ENCODE measurements around the gene ICAM2.
"Not testable (repeated sequence)": the region's sequence is repeated elsewhere in the genome, so short reads cannot be mapped to it uniquely, and the experiment has no call there.

The ICAM2 gene

GRCh38 chr17:64032081-64032480 is 11.6 kb upstream of the ICAM2 start:
- no peak for DNase-seq (ENCODE audit: extremely low spot score)
- TF ChIP-seq SP1 (IDR thresholded peaks at IDR 0.05) (no peak), LEF1 (IDR thresholded peaks at IDR 0.05; ENCODE audit: borderline replicate concordance) (no peak), FOXA1 (IDR thresholded peaks at IDR 0.05) (no peak), L3MBTL2 (conservative IDR thresholded peaks at IDR 0.05) (no peak), ZNF384 (IDR thresholded peaks at IDR 0.05) (no peak), PKNOX1 (IDR thresholded peaks at IDR 0.05) (no peak), HDGF (IDR thresholded peaks at IDR 0.05; ENCODE audit: borderline replicate concordance) (no peak), NFRKB (IDR thresholded peaks at IDR 0.05) (no peak), FOXM1 (IDR thresholded peaks at IDR 0.05; ENCODE audit: borderline replicate concordance) (no peak), TARDBP (IDR thresholded peaks at IDR 0.05) (no peak)
- ChIA-PET CTCF (interaction anchor here (0.6 to 8.4 kb wide), 2 partner anchors 71 to 101 kb away, joined by 3 to 106 read pairs; no protein-coding TSS in a partner anchor), POLR2A (interaction anchor here (0.6 kb wide), 1 partner anchor 640 kb away, joined by 3 read pairs; no protein-coding TSS in a partner anchor)

GRCh38 chr17:64028874-64029464 is 8.5 kb upstream of the ICAM2 start:
- TF ChIP-seq PKNOX1 (IDR thresholded peaks at IDR 0.05) (no peak), NFRKB (IDR thresholded peaks at IDR 0.05) (no peak), FOXM1 (IDR thresholded peaks at IDR 0.05; ENCODE audit: borderline replicate concordance) (no peak), ARNT (IDR thresholded peaks at IDR 0.05) (no peak)
- peak; percentile 71 for DNase-seq (ENCODE audit: extremely low spot score)
- ChIA-PET CTCF (interaction anchor here (0.5 to 8.4 kb wide), 22 partner anchors 10 to 1030 kb away, joined by 3 to 106 read pairs (median 4); no protein-coding TSS in a partner anchor), POLR2A (interaction anchor here (1.6 to 1.9 kb wide), 2 partner anchors 104 to 117 kb away, joined by 6 to 9 read pairs; no protein-coding TSS in a partner anchor)

GRCh38 chr17:64025732-64026294 is 5.4 kb upstream of the ICAM2 start:
- CTCF ChIA-PET: interaction anchor here (0.6 to 8.4 kb wide), 20 partner anchors 9 to 274 kb away, joined by 3 to 106 read pairs (median 4); partner anchors contain the start of genes CSHL1 and GH1
- DNase-seq (ENCODE audit: extremely low spot score): peak; percentile 93
- no peak for TF ChIP-seq PKNOX1 (IDR thresholded peaks at IDR 0.05)
- TF ChIP-seq L3MBTL2 (conservative IDR thresholded peaks at IDR 0.05): peak; percentile 61; the same call in 1 of the 2 replicates
- POLR2A ChIA-PET: interaction anchor here (1.0 to 1.3 kb wide), 4 partner anchors 20 to 120 kb away, joined by 3 to 7 read pairs (median 6); no protein-coding TSS in a partner anchor

- CTCF ChIA-PET: interaction anchor here (0.6 to 8.4 kb wide), 17 partner anchors 8 to 275 kb away, joined by 3 to 106 read pairs (median 4); partner anchors contain the start of genes CSHL1 and GH1
- POLR2A ChIA-PET: interaction anchor here (1.0 to 1.3 kb wide), 4 partner anchors 19 to 121 kb away, joined by 3 to 7 read pairs (median 6); no protein-coding TSS in a partner anchor
- DNase-seq (ENCODE audit: extremely low spot score): no peak
- TF ChIP-seq SUZ12 (IDR thresholded peaks at IDR 0.05) (no peak), ZNF384 (IDR thresholded peaks at IDR 0.05) (no peak), FOXA1 (IDR thresholded peaks at IDR 0.05) (no peak), TARDBP (IDR thresholded peaks at IDR 0.05) (no peak)
These were observed 4.6 kb upstream of the ICAM2 start for GRCh38 chr17:64024781-64025731.

- POLR2A ChIA-PET: no interaction called here
- DNase-seq (ENCODE audit: extremely low spot score): no peak
- TF ChIP-seq PKNOX1 (IDR thresholded peaks at IDR 0.05) (no peak), TARDBP (IDR thresholded peaks at IDR 0.05) (no peak), CTBP1 (IDR thresholded peaks at IDR 0.05; ENCODE audit: borderline replicate concordance) (no peak)
- CTCF ChIA-PET: interaction anchor here (0.7 to 8.4 kb wide), 5 partner anchors 28 to 138 kb away, joined by 3 to 106 read pairs (median 3); partner anchors contain the start of gene GH1
These were observed 3.8 kb upstream of the ICAM2 start for GRCh38 chr17:64024215-64024654.

GRCh38 chr17:64022611-64023063 is 2.2 kb upstream of the ICAM2 start:
- no peak for DNase-seq (ENCODE audit: extremely low spot score)
- TF ChIP-seq CTBP1 (IDR thresholded peaks at IDR 0.05; ENCODE audit: borderline replicate concordance) (no peak), BHLHE40 (IDR thresholded peaks at IDR 0.05; ENCODE audit: borderline replicate concordance) (no peak), NFRKB (IDR thresholded peaks at IDR 0.05) (no peak), PKNOX1 (IDR thresholded peaks at IDR 0.05) (no peak), HDGF (IDR thresholded peaks at IDR 0.05; ENCODE audit: borderline replicate concordance) (no peak), ARNT (IDR thresholded peaks at IDR 0.05) (no peak), FOXK2 (IDR thresholded peaks at IDR 0.05) (no peak), FOXA1 (IDR thresholded peaks at IDR 0.05) (no peak), L3MBTL2 (conservative IDR thresholded peaks at IDR 0.05) (no peak), ELF4 (IDR thresholded peaks at IDR 0.05) (no peak), SUZ12 (IDR thresholded peaks at IDR 0.05) (no peak), LEF1 (IDR thresholded peaks at IDR 0.05; ENCODE audit: borderline replicate concordance) (no peak), SP1 (IDR thresholded peaks at IDR 0.05) (no peak), ZNF384 (IDR thresholded peaks at IDR 0.05) (no peak), FOXM1 (IDR thresholded peaks at IDR 0.05; ENCODE audit: borderline replicate concordance) (no peak)
- ChIA-PET POLR2A (interaction anchor here (1.0 kb wide), 1 partner anchor 123 kb away, joined by 3 read pairs; no protein-coding TSS in a partner anchor), CTCF (interaction anchor here (0.7 to 1.4 kb wide), 2 partner anchors 111 kb away, joined by 6 to 8 read pairs; no protein-coding TSS in a partner anchor)

- DNase-seq (ENCODE audit: extremely low spot score); POLR2A ChIA-PET: not testable (repeated sequence)
These were observed 877 bp downstream of the ICAM2 start for GRCh38 chr17:64019551-64019961.

More at GRCh38 chr17:64019551-64019961, 877 bp downstream of the ICAM2 start:
- CTCF ChIA-PET: interaction anchor here (0.7 to 1.1 kb wide), 2 partner anchors 9 to 137 kb away, joined by 3 to 14 read pairs; no protein-coding TSS in a partner anchor

All from HEK293T (cell line).